Stimulated activated effector memory CD8-positive, alpha-beta T cell treated with anti-CD3 and anti-CD28 coated beads, Interleukin-12 subunit alpha, Interleukin-12 subunit beta, amount 100 ng/mL, for 72 hours (primary cell): ENCODE results near the gene SERPINE1.
"Not testable (repeated sequence)": the region's sequence is repeated elsewhere in the genome, so short reads cannot be mapped to it uniquely, and the experiment has no call there.

Source experiments
- ATAC-seq: fragments of 150-1000 bp; cut with Tn5 transposase; 2 replicates; pipeline ENCODE4 v1.10.0; 2021
- DNase-seq, 2 donors: peaks; one replicate each; pipeline ENCODE4 v3.0.0; 2021 to 2022; ENCODE audit warnings: low spot score in 2 of 2
- H3K27ac Mint-ChIP-seq: one replicate; pipeline ENCODE4 v1.8.0; 2022; ENCODE audit warnings: mild to moderate bottlenecking, mixed read lengths
- H3K36me3 Mint-ChIP-seq: one replicate; pipeline ENCODE4 v1.8.0; 2022; ENCODE audit warnings: mild to moderate bottlenecking, mixed read lengths
- H3K4me1 Mint-ChIP-seq: one replicate; pipeline ENCODE4 v1.8.0; 2022; ENCODE audit warnings: mixed read lengths
- H3K4me3 Mint-ChIP-seq: one replicate; pipeline ENCODE4 v1.8.0; 2022; ENCODE audit warnings: mild to moderate bottlenecking, mixed read lengths
- H3K9me3 Mint-ChIP-seq: one replicate; pipeline ENCODE4 v1.8.0; 2022; ENCODE audit warnings: mixed read lengths

SERPINE1 gene

GRCh38 chr7:101125989-101126650, 784 bp upstream of the SERPINE1 start:
- Mint-ChIP-seq H3K4me3 (peak overlapping the region; percentile 49), H3K36me3 (peaks cover 4% of the 10 kb centered on the region), H3K27ac (peak overlapping the region; percentile 46), H3K4me1 (peaks cover 49% of the 10 kb centered on the region), H3K9me3 (no peaks in the 10 kb centered on the region)
- DNase-seq = no peak
- peak; percentile 51 for ATAC-seq

- Mint-ChIP-seq H3K36me3 (peaks cover 4% of the 10 kb centered on the region), H3K4me3 (peak overlapping the region; percentile 49), H3K9me3 (no peaks in the 10 kb centered on the region), H3K4me1 (peaks cover 42% of the 10 kb centered on the region), H3K27ac (no peak overlapping the region)
- DNase-seq (no peak), ATAC-seq (no peak)
Measured at GRCh38 chr7:101127460-101128039, 646 bp downstream of the SERPINE1 start.

- H3K4me1 Mint-ChIP-seq = peaks cover 43% of the 10 kb centered on the region
- DNase-seq (no peak), ATAC-seq (no peak)
Measured at GRCh38 chr7:101128040-101128834, 1.3 kb downstream of the SERPINE1 start.

GRCh38 chr7:101129603-101130117, 2.8 kb downstream of the SERPINE1 start:
- no peaks in the 10 kb centered on the region for H3K9me3 Mint-ChIP-seq
- no peak overlapping the region for H3K4me3 Mint-ChIP-seq
- ATAC-seq (no peak), DNase-seq (no peak)
- H3K36me3 Mint-ChIP-seq = peaks cover 4% of the 10 kb centered on the region
- no peak overlapping the region for H3K27ac Mint-ChIP-seq
- H3K4me1 Mint-ChIP-seq = peaks cover 52% of the 10 kb centered on the region

More at GRCh38 chr7:101128040-101128834, 1.3 kb downstream of the SERPINE1 start:
- H3K36me3 Mint-ChIP-seq = peaks cover 4% of the 10 kb centered on the region
- H3K4me3 Mint-ChIP-seq = no peak overlapping the region
- H3K27ac Mint-ChIP-seq = no peak overlapping the region
- H3K9me3 Mint-ChIP-seq = no peaks in the 10 kb centered on the region

- H3K9me3 Mint-ChIP-seq, H3K36me3 Mint-ChIP-seq, H3K4me3 Mint-ChIP-seq, H3K27ac Mint-ChIP-seq, ATAC-seq, DNase-seq: not testable (repeated sequence)
- H3K4me1 Mint-ChIP-seq = peaks cover 34% of the 10 kb centered on the region
Measured at GRCh38 chr7:101132626-101133600, 6.0 kb downstream of the SERPINE1 start.

GRCh38 chr7:101133621-101134398, 6.9 kb downstream of the SERPINE1 start:
- Mint-ChIP-seq H3K4me3 (no peak overlapping the region), H3K27ac (no peak overlapping the region), H3K9me3 (no peaks in the 10 kb centered on the region), H3K36me3 (peaks cover 4% of the 10 kb centered on the region), H3K4me1 (peaks cover 37% of the 10 kb centered on the region)
- ATAC-seq = no peak
- DNase-seq = no peak

- H3K9me3 Mint-ChIP-seq = no peaks in the 10 kb centered on the region
- DNase-seq = no peak
- no peak for ATAC-seq
- no peak overlapping the region for H3K4me3 Mint-ChIP-seq
- H3K27ac Mint-ChIP-seq = no peak overlapping the region
- peaks cover 4% of the 10 kb centered on the region for H3K36me3 Mint-ChIP-seq
- H3K4me1 Mint-ChIP-seq = peaks cover 37% of the 10 kb centered on the region
Measured at GRCh38 chr7:101134399-101134980, 7.6 kb downstream of the SERPINE1 start.

- Mint-ChIP-seq H3K27ac (peak overlapping the region; percentile 76), H3K4me3 (peak overlapping the region; percentile 40), H3K36me3 (no peaks in the 10 kb centered on the region), H3K4me1 (peaks cover 44% of the 10 kb centered on the region), H3K9me3 (no peaks in the 10 kb centered on the region)
- peak in 1 of 2 donors; percentile 51 for DNase-seq
- ATAC-seq = no peak
Measured at GRCh38 chr7:101137651-101138212, 10.8 kb downstream of the SERPINE1 start.

- Mint-ChIP-seq H3K4me1 (peaks cover 46% of the 10 kb centered on the region), H3K27ac (peak overlapping the region; percentile 76), H3K9me3 (no peaks in the 10 kb centered on the region), H3K36me3 (no peaks in the 10 kb centered on the region), H3K4me3 (peak overlapping the region; percentile 40)
- DNase-seq = peak; percentile 34 to 82
- peak; percentile 93 for ATAC-seq
Measured at GRCh38 chr7:101138213-101138870, 11.4 kb downstream of the SERPINE1 start.

GRCh38 chr7:101140339-101140699, 13.4 kb downstream of the SERPINE1 start:
- H3K4me3 Mint-ChIP-seq = no peak overlapping the region
- H3K9me3 Mint-ChIP-seq = no peaks in the 10 kb centered on the region
- H3K36me3 Mint-ChIP-seq = no peaks in the 10 kb centered on the region
- H3K27ac Mint-ChIP-seq = no peak overlapping the region
- ATAC-seq = no peak
- peaks cover 44% of the 10 kb centered on the region for H3K4me1 Mint-ChIP-seq
- DNase-seq = no peak

- ATAC-seq (no peak), DNase-seq (no peak)
- H3K4me1 Mint-ChIP-seq = peaks cover 44% of the 10 kb centered on the region
- H3K27ac Mint-ChIP-seq = no peak overlapping the region
- H3K4me3 Mint-ChIP-seq = no peak overlapping the region
- H3K9me3 Mint-ChIP-seq = no peaks in the 10 kb centered on the region
- no peaks in the 10 kb centered on the region for H3K36me3 Mint-ChIP-seq
Measured at GRCh38 chr7:101140746-101141382, 14.0 kb downstream of the SERPINE1 start.

- Mint-ChIP-seq H3K27ac (no peak overlapping the region), H3K4me1 (peaks cover 24% of the 10 kb centered on the region), H3K4me3 (no peak overlapping the region), H3K36me3 (peaks cover 9% of the 10 kb centered on the region), H3K9me3 (no peaks in the 10 kb centered on the region)
- ATAC-seq (no peak), DNase-seq (no peak)
Measured at GRCh38 chr7:101151908-101152651, 25.2 kb downstream of the SERPINE1 start.
